ENCODE measurements around the gene IPO11. TPM values are rescaled to one million over a fixed set of nuclear protein-coding genes. Genes with fewer than 3 reads are reported as not detected.

IPO11 gene
- total and polyA plus RNA-seq, 9 donors, result 10.4 to 40.3 (median 24.6) TPM

GRCh38 chr5:62589504-62589903 is 176.9 kb downstream of the IPO11 start:
- DNase-seq, result no peak
- Histone ChIP-seq H3K36me3 (no peaks in the 10 kb centered on the region), H3K27me3 (no peaks in the 10 kb centered on the region), H3K4me3 (no peak overlapping the region), H3K9me3 (no peaks in the 10 kb centered on the region), H3K27ac (no peak overlapping the region), H3K4me1 (ENCODE audit: insufficient read depth) (peaks cover 5% of the 10 kb centered on the region)
- 98 to 100% (median 99%) methylated on average over 2 of the region's 2 CpGs for WGBS, 3 donors
- intact Hi-C loops (cut with DNase I), result no loop called here
- TF ChIP-seq EP300 (IDR thresholded peaks at IDR 0.05) (no peak), POLR2A (IDR thresholded peaks at IDR 0.05) (no peak), CTCF (IDR thresholded peaks at IDR 0.05) (no peak)

- Histone ChIP-seq H3K4me1 (ENCODE audit: insufficient read depth) (peaks cover 3% of the 10 kb centered on the region), H3K9me3 (no peaks in the 10 kb centered on the region), H3K36me3 (no peaks in the 10 kb centered on the region), H3K4me3 (no peak overlapping the region), H3K27me3 (no peaks in the 10 kb centered on the region), H3K27ac (no peak overlapping the region)
- 78 to 87% (median 80%) methylated on average over 2 of the region's 2 CpGs for WGBS, 3 donors
- TF ChIP-seq EP300 (IDR thresholded peaks at IDR 0.05), result no peak
- no peak for DNase-seq
- intact Hi-C loops (cut with DNase I), result no loop called here
Measured at GRCh38 chr5:62590387-62590786, 177.8 kb downstream of the IPO11 start.

- Histone ChIP-seq H3K4me1 (ENCODE audit: insufficient read depth) (peaks cover 3% of the 10 kb centered on the region), H3K27ac (no peak overlapping the region), H3K36me3 (no peaks in the 10 kb centered on the region), H3K9me3 (no peaks in the 10 kb centered on the region), H3K27me3 (no peaks in the 10 kb centered on the region), H3K4me3 (no peak overlapping the region)
- WGBS, 3 donors, result 93 to 95% (median 94%) methylated on average over 8 of the region's 8 CpGs
- DNase-seq, result no peak
- TF ChIP-seq CTCF (IDR thresholded peaks at IDR 0.05) (no peak), EP300 (IDR thresholded peaks at IDR 0.05) (no peak), POLR2A (IDR thresholded peaks at IDR 0.05) (no peak)
- intact Hi-C loops (cut with DNase I), result no loop called here
Measured at GRCh38 chr5:62592558-62592957, 180.0 kb downstream of the IPO11 start.

- H3K36me3 ChIP-seq, result no peaks in the 10 kb centered on the region
Measured at GRCh38 chr5:62593331-62593730, 180.8 kb downstream of the IPO11 start.

More at GRCh38 chr5:62593331-62593730, 180.8 kb downstream of the IPO11 start:
- intact Hi-C loops (cut with DNase I), result no loop called here
- DNase-seq, result no peak
- peaks cover 3% of the 10 kb centered on the region for H3K4me1 ChIP-seq (ENCODE audit: insufficient read depth)
- H3K27me3 ChIP-seq, result no peaks in the 10 kb centered on the region
- H3K27ac ChIP-seq, result no peak overlapping the region
- TF ChIP-seq EP300 (IDR thresholded peaks at IDR 0.05) (no peak), POLR2A (IDR thresholded peaks at IDR 0.05) (no peak), CTCF (IDR thresholded peaks at IDR 0.05) (no peak)
- H3K4me3 ChIP-seq, result no peak overlapping the region
- no peaks in the 10 kb centered on the region for H3K9me3 ChIP-seq
- 48 to 77% (median 74%) methylated on average over 1 of the region's 1 CpG for WGBS, 3 donors

All from ovary (tissue), 9 donors.